GM06990 (cell line): ENCODE data around the gene CDK5RAP2.
A peak's percentile ranks its signal among the peaks of the same experiment; 100 is the strongest.

Source experiments
- DNase-seq: peaks from one replicate; pipeline ENCODE4 v3.0.0-alpha.2; 2011; ENCODE audit not compliant: insufficient read length; ENCODE audit errors: extremely low read depth
- H3K27me3 ChIP-seq: replicated peaks from 2 replicates; pipeline ENCODE4 v1.6.0; 2011; ENCODE audit warnings: low read length; ENCODE audit not compliant: control insufficient read depth, insufficient read depth
- H3K36me3 ChIP-seq: 2 replicates; pipeline ENCODE4 v1.5.1; 2011; ENCODE audit warnings: low read length; ENCODE audit not compliant: control insufficient read depth, insufficient read depth
- H3K4me3 ChIP-seq: replicated peaks from 2 replicates; pipeline ENCODE4 v1.5.1; 2011; ENCODE audit warnings: low read depth, mild to moderate bottlenecking, control low read depth, low read length
- TF ChIP-seq, protein P1 (sequence below): IDR thresholded peaks from 2 replicates; pipeline ENCODE4 v1.5.1; 2011; ENCODE audit warnings: low read length, control low read depth, mild to moderate bottlenecking, inconsistent platforms; ENCODE audit not compliant: insufficient read depth, poor library complexity, severe bottlenecking

Gene CDK5RAP2

DNA sequence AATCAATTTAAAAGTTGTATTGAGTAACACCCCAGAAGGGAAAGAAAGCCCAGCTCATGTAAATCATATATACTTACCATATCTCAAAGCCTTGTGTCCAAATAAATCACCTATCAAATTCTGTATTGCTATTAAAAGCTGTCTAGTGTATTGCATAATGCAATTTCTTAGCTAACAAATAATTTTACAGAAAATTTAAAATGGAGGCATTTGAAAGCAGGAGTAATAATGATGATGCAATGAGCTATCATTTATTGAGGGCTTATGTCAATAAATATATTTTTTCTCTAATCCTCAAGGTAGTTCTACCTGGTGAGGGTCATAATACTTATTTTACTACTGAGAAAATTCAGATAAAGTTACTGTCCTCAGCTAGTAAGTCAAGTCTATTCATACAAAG, 42.8 kb upstream of the CDK5RAP2 start:
- TF ChIP-seq, protein P1, sequence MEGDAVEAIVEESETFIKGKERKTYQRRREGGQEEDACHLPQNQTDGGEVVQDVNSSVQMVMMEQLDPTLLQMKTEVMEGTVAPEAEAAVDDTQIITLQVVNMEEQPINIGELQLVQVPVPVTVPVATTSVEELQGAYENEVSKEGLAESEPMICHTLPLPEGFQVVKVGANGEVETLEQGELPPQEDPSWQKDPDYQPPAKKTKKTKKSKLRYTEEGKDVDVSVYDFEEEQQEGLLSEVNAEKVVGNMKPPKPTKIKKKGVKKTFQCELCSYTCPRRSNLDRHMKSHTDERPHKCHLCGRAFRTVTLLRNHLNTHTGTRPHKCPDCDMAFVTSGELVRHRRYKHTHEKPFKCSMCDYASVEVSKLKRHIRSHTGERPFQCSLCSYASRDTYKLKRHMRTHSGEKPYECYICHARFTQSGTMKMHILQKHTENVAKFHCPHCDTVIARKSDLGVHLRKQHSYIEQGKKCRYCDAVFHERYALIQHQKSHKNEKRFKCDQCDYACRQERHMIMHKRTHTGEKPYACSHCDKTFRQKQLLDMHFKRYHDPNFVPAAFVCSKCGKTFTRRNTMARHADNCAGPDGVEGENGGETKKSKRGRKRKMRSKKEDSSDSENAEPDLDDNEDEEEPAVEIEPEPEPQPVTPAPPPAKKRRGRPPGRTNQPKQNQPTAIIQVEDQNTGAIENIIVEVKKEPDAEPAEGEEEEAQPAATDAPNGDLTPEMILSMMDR = no peak

DNA sequence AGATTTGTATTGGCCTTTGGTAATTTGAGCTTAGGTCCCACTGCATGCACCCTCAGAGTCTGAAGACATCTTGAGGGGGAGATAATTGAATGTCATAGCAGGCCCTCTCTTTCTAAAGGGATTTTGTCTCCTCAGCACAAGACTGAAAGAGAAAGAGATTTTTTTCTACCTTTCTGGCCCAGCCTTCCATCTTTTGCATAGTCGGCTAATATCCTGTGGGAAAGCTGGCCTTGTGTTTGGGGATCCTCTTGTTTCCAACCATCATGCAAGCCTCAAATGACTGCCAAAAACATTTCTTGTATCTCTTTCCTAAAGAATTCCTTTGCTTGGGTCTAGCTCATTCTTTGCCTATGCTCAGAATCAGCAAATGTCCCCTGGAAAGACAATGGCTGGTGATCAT, 42.0 kb upstream of the CDK5RAP2 start:
- no peak overlapping the region for H3K4me3 ChIP-seq
- H3K36me3 ChIP-seq = no peaks in the 10 kb centered on the region
- TF ChIP-seq, protein P1 = no peak
- no peaks in the 10 kb centered on the region for H3K27me3 ChIP-seq
- no peak for DNase-seq

More for the DNA sequence above, 42.8 kb upstream of the CDK5RAP2 start:
- Histone ChIP-seq H3K36me3 (no peaks in the 10 kb centered on the region), H3K4me3 (no peak overlapping the region), H3K27me3 (no peaks in the 10 kb centered on the region)
- no peak for DNase-seq

DNA sequence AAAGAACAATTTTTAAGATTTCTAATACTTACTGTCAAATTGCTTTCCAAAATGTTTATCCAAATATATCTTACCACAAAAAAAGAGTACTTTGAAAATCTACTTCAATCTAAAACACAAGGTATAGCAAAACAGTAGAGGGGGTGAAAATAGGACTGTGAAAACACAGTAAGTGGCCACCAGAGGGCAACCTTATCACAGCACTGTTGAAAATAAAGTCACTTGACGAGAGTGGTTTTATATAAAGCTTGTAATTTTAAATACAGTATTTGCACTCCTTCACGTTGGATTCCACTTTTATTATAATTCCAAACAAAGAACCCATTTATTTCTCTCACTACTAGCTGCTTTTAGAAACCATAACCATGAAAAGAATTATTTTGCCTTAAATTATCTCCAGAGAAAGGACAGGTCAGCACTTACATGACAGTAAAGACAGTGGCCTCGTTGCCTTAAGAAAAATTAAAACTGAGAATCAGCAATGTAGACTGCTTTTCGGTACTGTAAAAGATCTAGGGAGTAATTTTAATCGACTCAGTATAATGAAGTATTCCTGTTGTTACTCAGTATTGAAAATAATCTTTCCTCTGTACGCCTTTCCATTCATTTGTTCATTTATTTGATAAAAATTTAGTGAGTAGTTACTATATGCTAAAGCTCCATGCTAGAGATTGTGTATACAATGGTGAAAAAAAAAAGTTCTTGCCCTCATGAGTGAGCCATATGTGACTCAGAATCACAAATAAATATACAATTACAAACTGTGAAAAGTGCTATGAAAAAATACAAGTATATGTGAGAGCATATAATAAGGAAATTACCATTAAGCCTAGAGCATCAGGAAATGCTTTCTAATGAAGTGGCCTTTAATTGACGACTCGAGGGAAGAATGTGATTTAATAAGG, 40.0 kb upstream of the CDK5RAP2 start:
- TF ChIP-seq, protein P1 = peak; percentile 76
- H3K4me3 ChIP-seq = no peak overlapping the region
- no peaks in the 10 kb centered on the region for H3K27me3 ChIP-seq
- no peaks in the 10 kb centered on the region for H3K36me3 ChIP-seq
- peak; percentile 5 for DNase-seq

- H3K4me3 ChIP-seq = no peak overlapping the region
- no peaks in the 10 kb centered on the region for H3K27me3 ChIP-seq
- H3K36me3 ChIP-seq = no peaks in the 10 kb centered on the region
- TF ChIP-seq, protein P1 = no peak
- no peak for DNase-seq
Observed at GRCh38 chr9:120616966-120617935, 37.3 kb upstream of the CDK5RAP2 start.

DNA sequence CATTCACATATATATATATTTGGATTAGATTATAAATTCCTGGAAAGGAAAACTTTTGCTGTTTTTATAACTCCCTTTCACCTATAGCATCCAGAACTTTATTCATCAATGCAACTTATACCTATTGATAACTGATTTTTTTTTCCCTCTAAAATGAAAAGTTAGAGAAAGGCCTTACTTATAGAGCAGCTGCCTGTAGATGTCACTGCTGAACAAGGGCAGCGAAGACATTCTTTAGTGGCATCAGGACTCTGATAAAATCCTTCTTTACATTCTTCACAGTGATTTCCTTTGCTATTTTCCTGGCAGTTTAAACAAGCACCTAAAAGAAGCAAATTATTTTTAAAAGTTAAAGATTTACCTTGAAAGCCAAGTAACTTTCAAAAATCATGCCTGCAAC, 32.3 kb upstream of the CDK5RAP2 start:
- no peak for DNase-seq
- H3K36me3 ChIP-seq = no peaks in the 10 kb centered on the region
- no peaks in the 10 kb centered on the region for H3K27me3 ChIP-seq
- TF ChIP-seq, protein P1 = peak; percentile 33
- H3K4me3 ChIP-seq = no peak overlapping the region
